SU-DHL-6 (cell line): Measurements from ENCODE around the gene RPL10.
A peak's percentile ranks its signal among the peaks of the same experiment; 100 is the strongest.

ENCODE experiments used
- CTCF ChIP-seq: fragments of 200-600 bp; sonication (generic); IDR thresholded peaks from one replicate; pipeline ENCODE4 v1.5.1; 2017; ENCODE audit warnings: antibody characterized with exemption, mild to moderate bottlenecking, low read length, moderate library complexity; ENCODE audit not compliant: insufficient read depth, poor library complexity, severe bottlenecking
- EZH2phosphoT487 ChIP-seq: fragments of 200-600 bp; sonication (generic), shearing (Covaris generic); conservative IDR thresholded peaks from 2 replicates; pipeline ENCODE4 v1.6.1; 2018; ENCODE audit warnings: mild to moderate bottlenecking, antibody characterized with exemption, low read length, moderate library complexity, mixed read lengths

GRCh38 chrX:154373340-154374306 lies 24.6 kb upstream of the RPL10 start:
- TF ChIP-seq CTCF (peak; percentile 59), EZH2phosphoT487 (no peak)
